ENCODE data around the gene SLC35F1. TPM values are rescaled to one million over a fixed set of nuclear protein-coding genes. Genes with fewer than 3 reads are reported as not detected.

Gene SLC35F1
- total and polyA plus RNA-seq, 9 donors: 0.08 to 2.5 (median 0.24) TPM; not detected in 1

DNA sequence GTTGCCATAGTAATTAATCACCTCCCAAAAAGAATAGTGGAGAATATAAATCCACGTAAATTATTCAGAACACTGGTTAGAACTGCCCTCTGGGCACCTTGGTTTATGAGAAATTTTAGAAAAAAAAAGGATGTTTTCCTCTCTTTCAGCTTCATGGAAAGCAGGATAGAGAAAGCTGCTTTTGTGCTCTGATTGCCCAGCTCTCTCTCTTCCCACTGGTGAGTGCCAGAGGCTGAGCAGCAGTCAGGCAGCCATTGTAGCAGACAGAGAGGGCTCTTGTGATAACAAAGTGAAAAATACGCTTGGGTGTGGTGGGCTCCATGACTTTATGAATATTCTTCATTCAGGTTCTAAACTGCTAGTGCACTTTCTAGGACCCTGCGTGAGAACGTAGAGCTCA lies 26.4 kb downstream of the SLC35F1 start:
- Histone ChIP-seq H3K4me1 (ENCODE audit: insufficient read depth) (no peaks in the 10 kb centered on the region), H3K36me3 (no peaks in the 10 kb centered on the region), H3K9me3 (no peaks in the 10 kb centered on the region), H3K27ac (no peak overlapping the region), H3K4me3 (no peak overlapping the region), H3K27me3 (no peaks in the 10 kb centered on the region)
- intact Hi-C loops (cut with DNase I): no loop called here
- TF ChIP-seq EP300 (IDR thresholded peaks at IDR 0.05): no peak
- no peak for TF ChIP-seq POLR2A (IDR thresholded peaks at IDR 0.05)
- TF ChIP-seq, protein P1, sequence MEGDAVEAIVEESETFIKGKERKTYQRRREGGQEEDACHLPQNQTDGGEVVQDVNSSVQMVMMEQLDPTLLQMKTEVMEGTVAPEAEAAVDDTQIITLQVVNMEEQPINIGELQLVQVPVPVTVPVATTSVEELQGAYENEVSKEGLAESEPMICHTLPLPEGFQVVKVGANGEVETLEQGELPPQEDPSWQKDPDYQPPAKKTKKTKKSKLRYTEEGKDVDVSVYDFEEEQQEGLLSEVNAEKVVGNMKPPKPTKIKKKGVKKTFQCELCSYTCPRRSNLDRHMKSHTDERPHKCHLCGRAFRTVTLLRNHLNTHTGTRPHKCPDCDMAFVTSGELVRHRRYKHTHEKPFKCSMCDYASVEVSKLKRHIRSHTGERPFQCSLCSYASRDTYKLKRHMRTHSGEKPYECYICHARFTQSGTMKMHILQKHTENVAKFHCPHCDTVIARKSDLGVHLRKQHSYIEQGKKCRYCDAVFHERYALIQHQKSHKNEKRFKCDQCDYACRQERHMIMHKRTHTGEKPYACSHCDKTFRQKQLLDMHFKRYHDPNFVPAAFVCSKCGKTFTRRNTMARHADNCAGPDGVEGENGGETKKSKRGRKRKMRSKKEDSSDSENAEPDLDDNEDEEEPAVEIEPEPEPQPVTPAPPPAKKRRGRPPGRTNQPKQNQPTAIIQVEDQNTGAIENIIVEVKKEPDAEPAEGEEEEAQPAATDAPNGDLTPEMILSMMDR (IDR thresholded peaks at IDR 0.05): no peak
- DNase-seq: no peak
- WGBS, 3 donors: 79 to 86% (median 80%) methylated on average over 4 of the region's 4 CpGs

DNA sequence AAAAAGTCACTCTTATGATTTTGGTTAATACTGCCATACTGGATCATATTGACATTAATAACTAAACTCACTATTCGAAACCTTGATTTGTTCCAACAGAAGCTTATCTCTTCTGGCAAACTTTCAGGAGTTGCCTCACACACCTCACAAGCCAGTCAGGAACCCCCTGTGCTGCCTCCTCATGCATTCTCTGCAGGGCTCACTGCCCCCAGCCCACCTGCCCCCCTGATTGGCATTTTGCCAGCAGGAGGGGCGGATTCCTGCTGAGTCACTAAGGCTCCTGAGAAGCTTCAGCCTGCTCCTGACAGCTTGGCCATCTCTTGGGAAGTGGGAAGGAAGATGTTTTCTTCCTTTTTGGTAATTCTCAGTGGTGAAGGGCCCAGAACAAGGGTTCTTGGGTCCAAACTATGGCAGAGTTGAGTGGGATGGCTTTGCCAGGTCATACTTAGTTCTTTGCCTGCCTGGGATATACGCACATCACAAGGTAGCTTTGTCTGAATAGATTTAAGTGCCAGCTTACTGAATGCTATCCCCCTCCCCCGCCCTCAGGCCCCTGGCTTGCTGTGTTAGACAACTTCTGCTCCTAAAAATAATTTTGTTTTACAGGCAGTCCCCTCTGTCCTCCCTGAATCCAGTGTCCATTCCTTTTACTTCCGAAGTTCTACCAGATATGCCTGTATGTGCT lies 31.4 kb downstream of the SLC35F1 start:
- no peaks in the 10 kb centered on the region for H3K4me1 ChIP-seq (ENCODE audit: insufficient read depth)
- H3K27ac ChIP-seq: no peak overlapping the region
- 65 to 67% (median 66%) methylated on average over 5 of the region's 5 CpGs for WGBS, 3 donors
- no peak for DNase-seq
- intact Hi-C loops (cut with DNase I): no loop called here
- no peak overlapping the region for H3K4me3 ChIP-seq
- no peaks in the 10 kb centered on the region for H3K27me3 ChIP-seq
- H3K9me3 ChIP-seq: no peaks in the 10 kb centered on the region
- H3K36me3 ChIP-seq: no peaks in the 10 kb centered on the region
- TF ChIP-seq POLR2A (IDR thresholded peaks at IDR 0.05) (no peak), EP300 (IDR thresholded peaks at IDR 0.05) (no peak)
- TF ChIP-seq, protein P1 (IDR thresholded peaks at IDR 0.05): no peak

DNA sequence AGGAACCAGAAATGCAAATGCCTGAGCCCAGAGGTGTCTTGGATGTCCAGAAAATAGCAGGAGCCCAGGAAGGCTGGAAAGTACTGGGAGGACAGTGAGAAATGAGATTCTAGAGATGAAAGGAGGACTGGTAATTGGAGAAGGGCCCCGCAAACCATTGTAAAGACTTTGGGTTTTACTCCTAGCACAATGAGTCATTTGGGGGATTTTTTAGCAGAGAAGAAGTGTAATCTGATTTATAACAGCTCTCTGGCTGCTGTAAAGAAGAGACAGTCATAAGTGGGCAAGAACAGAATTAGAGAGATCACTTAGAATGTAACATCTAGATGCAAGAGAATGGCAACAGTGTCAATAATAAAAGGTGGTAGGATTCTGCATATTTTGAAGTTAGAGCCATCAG lies 40.2 kb downstream of the SLC35F1 start:
- Histone ChIP-seq H3K27me3 (no peaks in the 10 kb centered on the region), H3K27ac (no peak overlapping the region), H3K9me3 (no peaks in the 10 kb centered on the region), H3K4me3 (no peak overlapping the region), H3K4me1 (ENCODE audit: insufficient read depth) (no peaks in the 10 kb centered on the region), H3K36me3 (no peaks in the 10 kb centered on the region)
- TF ChIP-seq POLR2A (IDR thresholded peaks at IDR 0.05) (no peak), EP300 (IDR thresholded peaks at IDR 0.05) (no peak)
- TF ChIP-seq, protein P1 (IDR thresholded peaks at IDR 0.05): no peak
- intact Hi-C loops (cut with DNase I): no loop called here
- WGBS, 3 donors: 57 to 61% (median 57%) methylated on average over 1 of the region's 1 CpG
- DNase-seq: no peak

DNA sequence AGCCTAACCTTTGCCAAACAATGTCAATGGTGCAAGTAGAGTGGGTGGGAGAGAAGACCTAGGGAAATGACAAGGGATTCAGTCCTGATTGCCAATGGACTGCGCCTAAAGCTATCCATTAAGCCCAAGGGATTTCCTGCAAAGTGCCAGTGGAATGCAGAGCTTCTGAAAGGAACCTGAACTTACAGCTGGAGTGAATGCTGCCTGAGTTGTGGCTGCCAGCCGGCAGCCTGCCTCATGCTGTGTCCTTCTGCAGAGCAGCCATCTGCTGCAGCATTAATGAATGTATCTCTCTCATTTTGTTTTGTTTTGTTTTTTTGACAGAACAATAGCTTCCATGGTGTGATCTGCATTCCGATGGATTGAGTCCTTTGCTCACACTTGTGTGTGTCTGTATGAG lies 44.7 kb downstream of the SLC35F1 start:
- 27 to 32% (median 32%) methylated on average over 3 of the region's 3 CpGs for WGBS, 3 donors
- H3K4me3 ChIP-seq: no peak overlapping the region
- TF ChIP-seq POLR2A (IDR thresholded peaks at IDR 0.05) (no peak), EP300 (IDR thresholded peaks at IDR 0.05) (no peak)
- TF ChIP-seq, protein P1 (IDR thresholded peaks at IDR 0.05): no peak
- intact Hi-C loops (cut with DNase I): no loop called here
- DNase-seq: no peak
- no peaks in the 10 kb centered on the region for H3K9me3 ChIP-seq
- H3K4me1 ChIP-seq (ENCODE audit: insufficient read depth): no peaks in the 10 kb centered on the region
- no peaks in the 10 kb centered on the region for H3K27me3 ChIP-seq
- H3K27ac ChIP-seq: no peak overlapping the region
- no peaks in the 10 kb centered on the region for H3K36me3 ChIP-seq
